HCT116 (cell line): ENCODE data around the gene CDK13.

Source experiments
- EZH2phosphoT487 ChIP-seq: fragments of 200-600 bp; IDR thresholded peaks from 2 replicates; pipeline ENCODE4 v1.6.1; 2018; ENCODE audit warnings: antibody characterized with exemption, borderline replicate concordance
- MAX ChIP-seq: IDR thresholded peaks from 2 replicates; pipeline ENCODE4 v1.6.1; 2012

- TF ChIP-seq EZH2phosphoT487: no peak
- no peak for TF ChIP-seq MAX
These were observed 58.3 kb downstream of the CDK13 start for GRCh38 chr7:40008223-40008815.
